ENCODE results near the gene ITGA2.

DNA sequence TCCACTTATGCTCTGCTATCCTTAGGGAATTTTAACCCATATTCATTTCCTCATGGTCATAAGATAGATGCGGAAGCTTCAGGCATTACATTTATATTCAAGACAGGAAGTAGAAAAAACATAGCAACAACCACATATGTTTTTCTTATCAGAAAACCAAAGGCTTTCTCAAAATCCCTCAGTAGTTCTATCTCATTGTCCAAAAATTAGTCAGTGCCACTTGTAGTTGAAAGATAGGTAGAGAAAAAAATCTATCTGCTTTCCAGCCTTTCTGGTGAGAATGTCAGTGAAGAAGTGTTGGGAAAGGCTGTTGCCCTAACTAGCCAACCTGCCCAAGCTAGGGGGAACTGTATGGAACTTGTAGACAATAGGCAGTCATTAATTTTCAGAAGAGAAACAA, 143.9 kb downstream of the ITGA2 start:
- TF ChIP-seq, protein P1, sequence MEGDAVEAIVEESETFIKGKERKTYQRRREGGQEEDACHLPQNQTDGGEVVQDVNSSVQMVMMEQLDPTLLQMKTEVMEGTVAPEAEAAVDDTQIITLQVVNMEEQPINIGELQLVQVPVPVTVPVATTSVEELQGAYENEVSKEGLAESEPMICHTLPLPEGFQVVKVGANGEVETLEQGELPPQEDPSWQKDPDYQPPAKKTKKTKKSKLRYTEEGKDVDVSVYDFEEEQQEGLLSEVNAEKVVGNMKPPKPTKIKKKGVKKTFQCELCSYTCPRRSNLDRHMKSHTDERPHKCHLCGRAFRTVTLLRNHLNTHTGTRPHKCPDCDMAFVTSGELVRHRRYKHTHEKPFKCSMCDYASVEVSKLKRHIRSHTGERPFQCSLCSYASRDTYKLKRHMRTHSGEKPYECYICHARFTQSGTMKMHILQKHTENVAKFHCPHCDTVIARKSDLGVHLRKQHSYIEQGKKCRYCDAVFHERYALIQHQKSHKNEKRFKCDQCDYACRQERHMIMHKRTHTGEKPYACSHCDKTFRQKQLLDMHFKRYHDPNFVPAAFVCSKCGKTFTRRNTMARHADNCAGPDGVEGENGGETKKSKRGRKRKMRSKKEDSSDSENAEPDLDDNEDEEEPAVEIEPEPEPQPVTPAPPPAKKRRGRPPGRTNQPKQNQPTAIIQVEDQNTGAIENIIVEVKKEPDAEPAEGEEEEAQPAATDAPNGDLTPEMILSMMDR (IDR thresholded peaks at IDR 0.05 in 4 of 5, conservative IDR thresholded peaks at IDR 0.05 in 1 of 5) = no peak
- TF ChIP-seq POLR2A (IDR thresholded peaks at IDR 0.05) = no peak
